ENCODE results near the gene PSTK.
A peak's percentile ranks its signal among the peaks of the same experiment; 100 is the strongest.

GRCh38 chr10:122981066-122981464 lies 864 bp downstream of the PSTK start:
- TF ChIP-seq, protein P1, sequence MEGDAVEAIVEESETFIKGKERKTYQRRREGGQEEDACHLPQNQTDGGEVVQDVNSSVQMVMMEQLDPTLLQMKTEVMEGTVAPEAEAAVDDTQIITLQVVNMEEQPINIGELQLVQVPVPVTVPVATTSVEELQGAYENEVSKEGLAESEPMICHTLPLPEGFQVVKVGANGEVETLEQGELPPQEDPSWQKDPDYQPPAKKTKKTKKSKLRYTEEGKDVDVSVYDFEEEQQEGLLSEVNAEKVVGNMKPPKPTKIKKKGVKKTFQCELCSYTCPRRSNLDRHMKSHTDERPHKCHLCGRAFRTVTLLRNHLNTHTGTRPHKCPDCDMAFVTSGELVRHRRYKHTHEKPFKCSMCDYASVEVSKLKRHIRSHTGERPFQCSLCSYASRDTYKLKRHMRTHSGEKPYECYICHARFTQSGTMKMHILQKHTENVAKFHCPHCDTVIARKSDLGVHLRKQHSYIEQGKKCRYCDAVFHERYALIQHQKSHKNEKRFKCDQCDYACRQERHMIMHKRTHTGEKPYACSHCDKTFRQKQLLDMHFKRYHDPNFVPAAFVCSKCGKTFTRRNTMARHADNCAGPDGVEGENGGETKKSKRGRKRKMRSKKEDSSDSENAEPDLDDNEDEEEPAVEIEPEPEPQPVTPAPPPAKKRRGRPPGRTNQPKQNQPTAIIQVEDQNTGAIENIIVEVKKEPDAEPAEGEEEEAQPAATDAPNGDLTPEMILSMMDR (IDR thresholded peaks at IDR 0.05): peak in 1 of 4 experiments; percentile 37
- TF ChIP-seq POLR2A (IDR thresholded peaks at IDR 0.05) (no peak), EP300 (IDR thresholded peaks at IDR 0.05) (no peak), POLR2AphosphoS5 (IDR thresholded peaks at IDR 0.05) (no peak)
